Tibial nerve (tissue), 4 donors: ENCODE results near the gene P2RX6.

Experiments
- EP300 ChIP-seq, 2 donors: sonication (generic); formaldehyde crosslinking; IDR thresholded peaks; one replicate each; pipeline ENCODE4 v1.6.1; 2017; ENCODE audit warnings: antibody characterized with exemption in 2 of 2, mild to moderate bottlenecking in 1 of 2
- POLR2A ChIP-seq, 2 donors: fragments of 450-650 bp; IDR thresholded peaks; one replicate each; pipeline ENCODE4 v1.6.1; 2017; ENCODE audit warnings: antibody characterized with exemption in 2 of 2, mild to moderate bottlenecking in 2 of 2, moderate library complexity in 2 of 2
- TF ChIP-seq, protein P1 (sequence below), 5 experiments: fragments of 200-600 bp in 3 of 5; fragments of 450-650 bp in 2 of 5; sonication (generic) in 3 of 5; IDR thresholded peaks; one replicate each; pipeline ENCODE4 v1.5.1; 2016 to 2019; ENCODE audit warnings: antibody characterized with exemption in 5 of 5, mild to moderate bottlenecking in 3 of 5, moderate library complexity in 2 of 5

DNA sequence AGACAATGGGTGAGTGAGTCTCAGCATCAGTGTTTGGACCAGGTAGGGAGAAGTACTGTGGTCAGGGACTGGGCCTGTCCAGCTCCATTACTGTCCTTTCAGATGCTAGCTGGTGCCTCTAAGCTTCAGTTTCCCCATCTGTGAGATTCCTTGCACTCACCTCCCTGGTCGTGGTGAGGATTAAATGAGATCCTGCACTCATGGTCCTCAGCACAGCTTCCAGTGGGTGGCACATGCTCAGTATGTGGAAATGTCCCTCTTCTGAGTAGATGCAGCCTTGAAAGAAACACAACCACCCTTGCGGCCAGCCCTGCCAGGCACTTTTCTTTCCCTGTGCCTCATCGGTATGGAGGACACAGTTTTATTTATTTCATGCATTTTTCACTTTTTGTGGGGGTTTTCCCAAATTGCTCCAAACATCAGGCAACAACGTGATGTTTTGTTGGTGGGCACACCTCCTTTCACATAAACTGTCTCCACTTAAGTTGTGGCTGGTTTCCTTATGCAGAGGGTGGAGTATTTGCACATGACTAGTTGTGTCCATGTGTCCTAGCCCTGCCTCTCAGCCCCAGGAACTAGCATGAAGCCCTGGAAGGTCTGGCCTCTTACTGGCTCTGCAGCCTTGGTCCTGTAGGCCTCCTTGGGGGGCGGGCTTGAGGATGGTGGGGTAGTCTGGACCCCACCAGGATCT is 31.7 kb upstream of the P2RX6 start:
- TF ChIP-seq POLR2A (IDR thresholded peaks at IDR 0.05): no peak
- TF ChIP-seq, protein P1, sequence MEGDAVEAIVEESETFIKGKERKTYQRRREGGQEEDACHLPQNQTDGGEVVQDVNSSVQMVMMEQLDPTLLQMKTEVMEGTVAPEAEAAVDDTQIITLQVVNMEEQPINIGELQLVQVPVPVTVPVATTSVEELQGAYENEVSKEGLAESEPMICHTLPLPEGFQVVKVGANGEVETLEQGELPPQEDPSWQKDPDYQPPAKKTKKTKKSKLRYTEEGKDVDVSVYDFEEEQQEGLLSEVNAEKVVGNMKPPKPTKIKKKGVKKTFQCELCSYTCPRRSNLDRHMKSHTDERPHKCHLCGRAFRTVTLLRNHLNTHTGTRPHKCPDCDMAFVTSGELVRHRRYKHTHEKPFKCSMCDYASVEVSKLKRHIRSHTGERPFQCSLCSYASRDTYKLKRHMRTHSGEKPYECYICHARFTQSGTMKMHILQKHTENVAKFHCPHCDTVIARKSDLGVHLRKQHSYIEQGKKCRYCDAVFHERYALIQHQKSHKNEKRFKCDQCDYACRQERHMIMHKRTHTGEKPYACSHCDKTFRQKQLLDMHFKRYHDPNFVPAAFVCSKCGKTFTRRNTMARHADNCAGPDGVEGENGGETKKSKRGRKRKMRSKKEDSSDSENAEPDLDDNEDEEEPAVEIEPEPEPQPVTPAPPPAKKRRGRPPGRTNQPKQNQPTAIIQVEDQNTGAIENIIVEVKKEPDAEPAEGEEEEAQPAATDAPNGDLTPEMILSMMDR (IDR thresholded peaks at IDR 0.05): no peak
- TF ChIP-seq EP300 (IDR thresholded peaks at IDR 0.05): no peak
